Neuronal stem cell (in vitro differentiated cells): ENCODE measurements around the gene TXLNB.

Experiments
- DNase-seq: peaks from one replicate; pipeline ENCODE4 v3.0.0-alpha.2; 2013; ENCODE audit warnings: low spot score
- H2AFZ ChIP-seq: one replicate; pipeline ENCODE4 v1.6.1; 2013; ENCODE audit warnings: mild to moderate bottlenecking, low read length, inconsistent platforms
- H2AK5ac ChIP-seq: 2 replicates; pipeline ENCODE4 v1.6.1; 2013; ENCODE audit warnings: low read depth, mild to moderate bottlenecking, inconsistent platforms, low read length, moderate library complexity, mixed read lengths
- H2BK120ac ChIP-seq: 2 replicates; pipeline ENCODE4 v1.6.1; 2013; ENCODE audit warnings: low read depth, mild to moderate bottlenecking, inconsistent platforms, low read length, moderate library complexity, mixed read lengths
- H2BK12ac ChIP-seq: one replicate; pipeline ENCODE4 v1.6.1; 2013; ENCODE audit warnings: low read length, inconsistent platforms
- H2BK15ac ChIP-seq: 2 replicates; pipeline ENCODE4 v1.6.1; 2013; ENCODE audit warnings: mild to moderate bottlenecking, low read length, inconsistent platforms, mixed read lengths
- H2BK5ac ChIP-seq: one replicate; pipeline ENCODE4 v1.6.1; 2013; ENCODE audit warnings: inconsistent platforms, mild to moderate bottlenecking, low read length, moderate library complexity
- H3K14ac ChIP-seq: one replicate; pipeline ENCODE4 v1.6.1; 2013; ENCODE audit warnings: low read length, inconsistent platforms
- H3K18ac ChIP-seq: 2 replicates; pipeline ENCODE4 v1.6.1; 2013; ENCODE audit warnings: low read length, inconsistent platforms
- H3K23ac ChIP-seq: 2 replicates; pipeline ENCODE4 v1.6.1; 2013; ENCODE audit warnings: low read depth, mild to moderate bottlenecking, mixed read lengths, low read length, inconsistent platforms; ENCODE audit not compliant: poor library complexity
- H3K27ac ChIP-seq: replicated peaks from 3 replicates; pipeline ENCODE4 v1.5.1; 2013; ENCODE audit warnings: low read length, inconsistent platforms
- H3K27me3 ChIP-seq, 3 experiments: 2 replicates each; pipeline ENCODE4 v1.6.1; 2013; ENCODE audit warnings: low read length in 3 of 3, mild to moderate bottlenecking in 2 of 3, inconsistent platforms in 1 of 3, low read depth in 1 of 3, mixed read lengths in 1 of 3, moderate library complexity in 1 of 3; ENCODE audit not compliant: control insufficient read depth in 3 of 3, insufficient read depth in 3 of 3
- H3K36me3 ChIP-seq, 2 donors: replicated peaks in 1 of 2; 2 replicates each; pipeline ENCODE4 v1.6.1; 2013; ENCODE audit warnings: low read length in 2 of 2; ENCODE audit not compliant: control insufficient read depth in 2 of 2, insufficient read depth in 2 of 2
- H3K4ac ChIP-seq: 2 replicates; pipeline ENCODE4 v1.6.1; 2013; ENCODE audit warnings: inconsistent platforms, mild to moderate bottlenecking, low read length, moderate library complexity
- H3K4me1 ChIP-seq, 2 donors: 1 replicate in 1 of 2; 2 replicates in 1 of 2; pipeline ENCODE4 v1.6.1; 2013; ENCODE audit warnings: low read length in 2 of 2, low read depth in 1 of 2; ENCODE audit not compliant: control insufficient read depth in 2 of 2, insufficient read depth in 1 of 2
- H3K4me2 ChIP-seq: one replicate; pipeline ENCODE4 v1.6.1; 2013; ENCODE audit warnings: mild to moderate bottlenecking, low read length, inconsistent platforms; ENCODE audit not compliant: insufficient read depth, poor library complexity, severe bottlenecking
- H3K4me3 ChIP-seq, 2 donors: 2 replicates each; pipeline ENCODE4 v1.5.1; 2013; ENCODE audit warnings: low read length in 2 of 2, mild to moderate bottlenecking in 2 of 2, inconsistent platforms in 1 of 2, moderate library complexity in 1 of 2
- H3K79me1 ChIP-seq: one replicate; pipeline ENCODE4 v1.6.1; 2013; ENCODE audit warnings: low read depth, mild to moderate bottlenecking, inconsistent platforms, low read length, moderate library complexity
- H3K9ac ChIP-seq: one replicate; pipeline ENCODE4 v1.6.1; 2013; ENCODE audit warnings: mild to moderate bottlenecking, low read depth, low read length, inconsistent platforms; ENCODE audit not compliant: poor library complexity
- H3K9me3 ChIP-seq, 2 donors: replicated peaks in 1 of 2; 2 replicates each; pipeline versions ENCODE3 to v1.6.1; 2013; ENCODE audit warnings: low read length in 2 of 2, mild to moderate bottlenecking in 2 of 2, inconsistent platforms in 1 of 2, low read depth in 1 of 2, mixed read lengths in 1 of 2, moderate library complexity in 1 of 2; ENCODE audit not compliant: control insufficient read depth in 2 of 2, insufficient read depth in 1 of 2
- H4K8ac ChIP-seq: one replicate; pipeline ENCODE4 v1.6.1; 2013; ENCODE audit warnings: low read depth, mild to moderate bottlenecking, inconsistent platforms, low read length, moderate library complexity
- H4K91ac ChIP-seq: one replicate; pipeline ENCODE4 v1.6.1; 2013; ENCODE audit warnings: low read length, low read depth, mild to moderate bottlenecking, inconsistent platforms; ENCODE audit not compliant: poor library complexity
- whole genome bisulfite sequencing, 2 donors: extraction: QIAGEN DNeasy Blood & Tissue Kit; methylation state at CpG; one replicate each; pipeline ENCODE4 v1.1.7; 2013; ENCODE audit warnings: missing lambda C conversion rate in 2 of 2, mixed read lengths in 1 of 2; ENCODE audit not compliant: insufficient read length in 2 of 2, insufficient replicate concordance in 1 of 2; ENCODE audit errors: extremely low coverage in 2 of 2; 5-methylcytosine and 5-hydroxymethylcytosine counted together

Gene TXLNB

GRCh38 chr6:139303185-139303584 lies 11.4 kb upstream of the TXLNB start:
- Histone ChIP-seq H2BK15ac (no peak overlapping the region), H2BK120ac (no peak overlapping the region), H4K91ac (no peak overlapping the region), H3K27me3 (no peaks in the 10 kb centered on the region), H2BK12ac (no peak overlapping the region), H3K9me3 (no peaks in the 10 kb centered on the region), H2AFZ (no peak overlapping the region), H3K23ac (no peak overlapping the region), H3K4ac (no peak overlapping the region), H3K4me3 (no peak overlapping the region), H3K9ac (no peak overlapping the region), H2AK5ac (no peak overlapping the region), H3K79me1 (no peaks in the 10 kb centered on the region), H3K36me3 (no peaks in the 10 kb centered on the region), H4K8ac (no peak overlapping the region), H3K4me2 (no peak overlapping the region), H3K14ac (no peak overlapping the region), H3K4me1 (peaks cover 2 to 24% of the 10 kb centered on the region in 2 donors), H3K18ac (no peak overlapping the region), H2BK5ac (no peak overlapping the region), H3K27ac (no peak overlapping the region)
- no peak for DNase-seq
- WGBS, 2 donors: no CpG with 5 or more reads among the region's 2 CpGs

DNA sequence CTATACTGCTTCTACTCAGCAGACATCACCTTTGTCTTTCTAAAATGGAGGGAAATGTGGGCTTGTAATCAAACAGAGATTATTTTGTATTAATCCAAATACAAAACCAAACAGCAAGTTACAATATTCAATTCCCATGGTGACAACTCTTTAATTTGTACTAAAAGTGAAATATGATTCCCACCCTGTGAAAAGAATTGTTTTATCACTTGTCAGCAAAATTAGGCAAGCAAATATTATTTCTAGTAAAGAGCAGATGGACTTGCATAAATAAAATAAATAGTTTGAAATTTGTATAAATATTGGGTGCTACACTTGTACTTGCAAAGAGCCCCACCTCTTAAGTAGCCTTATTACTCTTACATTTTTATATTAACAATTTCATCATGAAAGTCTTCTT lies 6.1 kb upstream of the TXLNB start:
- Histone ChIP-seq H4K8ac (no peak overlapping the region), H3K9me3 (no peaks in the 10 kb centered on the region), H3K79me1 (no peaks in the 10 kb centered on the region), H2AK5ac (no peak overlapping the region), H3K4me2 (no peak overlapping the region), H2BK15ac (no peak overlapping the region), H3K4me3 (no peak overlapping the region), H3K27me3 (no peaks in the 10 kb centered on the region), H3K18ac (no peak overlapping the region), H3K9ac (no peak overlapping the region), H3K27ac (no peak overlapping the region), H2BK5ac (no peak overlapping the region), H2BK12ac (no peak overlapping the region), H3K14ac (no peak overlapping the region), H3K4me1 (peaks cover 0 to 10% of the 10 kb centered on the region in 2 donors), H3K23ac (no peak overlapping the region), H4K91ac (no peak overlapping the region), H2BK120ac (no peak overlapping the region), H3K4ac (no peak overlapping the region), H2AFZ (no peak overlapping the region), H3K36me3 (no peaks in the 10 kb centered on the region)
- no peak for DNase-seq

GRCh38 chr6:139296927-139297326 lies 5.1 kb upstream of the TXLNB start:
- H4K8ac ChIP-seq: no peak overlapping the region
- H3K14ac ChIP-seq: no peak overlapping the region
- no peak overlapping the region for H3K27ac ChIP-seq
- no CpG with 5 or more reads among the region's 1 CpG for WGBS, 2 donors
- no peaks in the 10 kb centered on the region for H3K9me3 ChIP-seq
- no peak overlapping the region for H2BK12ac ChIP-seq
- no peak overlapping the region for H3K18ac ChIP-seq
- H3K36me3 ChIP-seq: no peaks in the 10 kb centered on the region
- no peak overlapping the region for H3K4ac ChIP-seq
- H3K9ac ChIP-seq: no peak overlapping the region
- H3K4me2 ChIP-seq: no peak overlapping the region
- no peak overlapping the region for H2BK5ac ChIP-seq
- no peak overlapping the region for H2BK120ac ChIP-seq
- no peak overlapping the region for H3K4me3 ChIP-seq
- no peak overlapping the region for H2BK15ac ChIP-seq
- H2AFZ ChIP-seq: peak overlapping the region; percentile 25
- H2AK5ac ChIP-seq: no peak overlapping the region
- H3K27me3 ChIP-seq: no peaks in the 10 kb centered on the region
- peaks cover 1 to 16% of the 10 kb centered on the region in 2 donors for H3K4me1 ChIP-seq
- H3K23ac ChIP-seq: no peak overlapping the region
- H4K91ac ChIP-seq: no peak overlapping the region
- DNase-seq: no peak
- no peaks in the 10 kb centered on the region for H3K79me1 ChIP-seq

DNA sequence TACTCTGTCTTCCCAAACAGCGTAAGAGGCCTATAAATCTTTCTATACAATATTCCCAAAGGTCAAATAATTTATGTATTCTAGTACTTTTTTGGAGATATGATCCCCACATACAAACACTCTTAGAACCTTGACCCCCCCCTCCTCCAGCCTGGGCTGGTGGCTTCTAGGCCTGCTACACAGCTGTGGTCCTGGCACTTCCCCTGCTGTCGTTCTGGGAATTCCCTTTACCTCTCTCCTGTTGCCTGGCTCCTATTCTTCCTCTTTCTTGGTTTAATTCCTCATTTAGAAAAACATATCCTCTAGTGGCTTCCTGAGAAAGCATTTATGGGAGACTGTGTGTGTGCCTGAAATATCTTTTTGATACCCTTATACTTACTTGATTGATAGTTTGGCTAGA lies 4.1 kb upstream of the TXLNB start:
- Histone ChIP-seq H2AFZ (no peak overlapping the region), H2BK12ac (no peak overlapping the region)

More for the DNA sequence above, 4.1 kb upstream of the TXLNB start:
- no peak overlapping the region for H3K4me3 ChIP-seq
- DNase-seq: no peak
- H3K9me3 ChIP-seq: no peaks in the 10 kb centered on the region
- no peak overlapping the region for H2BK15ac ChIP-seq
- no peak overlapping the region for H3K27ac ChIP-seq
- H3K18ac ChIP-seq: no peak overlapping the region
- no peak overlapping the region for H4K8ac ChIP-seq
- no peaks in the 10 kb centered on the region for H3K27me3 ChIP-seq
- H2BK120ac ChIP-seq: no peak overlapping the region
- H2BK5ac ChIP-seq: no peak overlapping the region
- no peak overlapping the region for H3K23ac ChIP-seq
- H3K36me3 ChIP-seq: no peaks in the 10 kb centered on the region
- no peak overlapping the region for H4K91ac ChIP-seq
- no peak overlapping the region for H3K4me2 ChIP-seq
- no CpG with 5 or more reads among the region's 2 CpGs for WGBS, 2 donors
- H3K4ac ChIP-seq: no peak overlapping the region
- H3K14ac ChIP-seq: no peak overlapping the region
- no peak overlapping the region for H2AK5ac ChIP-seq
- H3K79me1 ChIP-seq: no peaks in the 10 kb centered on the region
- H3K9ac ChIP-seq: no peak overlapping the region
- H3K4me1 ChIP-seq: peaks cover 5 to 23% of the 10 kb centered on the region in 2 donors
